ENCODE data around the gene KRT86. TPM values are rescaled to one million over a fixed set of nuclear protein-coding genes. Genes with fewer than 3 reads are reported as not detected.
A peak's percentile ranks its signal among the peaks of the same experiment; 100 is the strongest.

Gene KRT86
- total RNA-seq, 6 experiments from 2014 or later: not detected

- ATAC-seq: no peak
- intact Hi-C loops (cut with DNase I): no loop called here
Observed at GRCh38 chr12:52317468-52318052, 43.1 kb downstream of the KRT86 start.

GRCh38 chr12:52318241-52318990, 44.0 kb downstream of the KRT86 start:
- intact Hi-C loops (cut with DNase I): no loop called here
- Histone ChIP-seq H3K36me3 (no peaks in the 10 kb centered on the region), H3K9me3 (no peaks in the 10 kb centered on the region), H3K4me3 (no peak overlapping the region), H3K27ac (no peak overlapping the region), H3K27me3 (no peaks in the 10 kb centered on the region), H3K4me1 (no peaks in the 10 kb centered on the region)
- ATAC-seq: no peak
- no peak for TF ChIP-seq CTCF (IDR thresholded peaks at IDR 0.05)
- TF ChIP-seq POLR2A (IDR thresholded peaks at IDR 0.05): no peak
- peak in 1 of 3 donors; percentile 15 for DNase-seq
- 75% methylated on average over 6 of the region's 11 CpGs for WGBS (ENCODE audit: insufficient coverage, low coverage, low lambda C conversion rate, missing lambda C conversion rate)

More at GRCh38 chr12:52317468-52318052, 43.1 kb downstream of the KRT86 start:
- no peaks in the 10 kb centered on the region for H3K36me3 ChIP-seq
- no peaks in the 10 kb centered on the region for H3K9me3 ChIP-seq
- no peaks in the 10 kb centered on the region for H3K27me3 ChIP-seq
- WGBS (ENCODE audit: insufficient coverage, low coverage, low lambda C conversion rate, missing lambda C conversion rate): 76% methylated on average over 10 of the region's 12 CpGs
- peak in 1 of 3 donors; percentile 33 for DNase-seq
- H3K4me1 ChIP-seq: no peaks in the 10 kb centered on the region
- H3K4me3 ChIP-seq: no peak overlapping the region
- H3K27ac ChIP-seq: no peak overlapping the region
- no peak for TF ChIP-seq CTCF (IDR thresholded peaks at IDR 0.05)
- TF ChIP-seq POLR2A (IDR thresholded peaks at IDR 0.05): no peak

- Histone ChIP-seq H3K27ac (no peak overlapping the region), H3K4me1 (no peaks in the 10 kb centered on the region), H3K36me3 (no peaks in the 10 kb centered on the region), H3K9me3 (no peaks in the 10 kb centered on the region), H3K27me3 (no peaks in the 10 kb centered on the region), H3K4me3 (no peak overlapping the region)
- ATAC-seq (no peak), DNase-seq (peak in 1 of 3 donors; percentile 30)
- WGBS (ENCODE audit: insufficient coverage, low coverage, low lambda C conversion rate, missing lambda C conversion rate): 61% methylated on average over 9 of the region's 11 CpGs
- TF ChIP-seq POLR2A (IDR thresholded peaks at IDR 0.05): no peak
- TF ChIP-seq CTCF (IDR thresholded peaks at IDR 0.05): no peak
- intact Hi-C loops (cut with DNase I): no loop called here
Observed at GRCh38 chr12:52319097-52319496, 44.7 kb downstream of the KRT86 start.

- TF ChIP-seq POLR2A (IDR thresholded peaks at IDR 0.05) (no peak), CTCF (IDR thresholded peaks at IDR 0.05) (no peak)
- 73% methylated on average over 17 of the region's 35 CpGs for WGBS (ENCODE audit: insufficient coverage, low coverage, low lambda C conversion rate, missing lambda C conversion rate)
- DNase-seq: peak in 1 of 3 donors; percentile 18
- ATAC-seq: no peak
- intact Hi-C loops (cut with DNase I): loop anchor here (10.0 kb wide), 1 partner anchor 166 kb away; no protein-coding TSS in a partner anchor
- H3K4me3 ChIP-seq: no peak within 1 kb of the TSS
- H3K9me3 ChIP-seq: no peaks in the 10 kb centered on the region
- H3K27ac ChIP-seq: no peak within 1 kb of the TSS
- H3K4me1 ChIP-seq: no peaks in the 10 kb centered on the region
- H3K36me3 ChIP-seq: no peaks in the 10 kb centered on the region
- no peaks in the 10 kb centered on the region for H3K27me3 ChIP-seq
Observed at GRCh38 chr12:52320784-52321400, 46.4 kb downstream of the KRT86 start, which contains the start of gene KRT83. TSS of gene KRT83 (minus strand) at chr12:52321398. CDS start at chr12:52321335, 63 bp downstream.
